22Rv1 (cell line): ENCODE results near the gene CARNS1.

Source experiments
- H3K27ac ChIP-seq: fragments of 450-650 bp; 2 replicates; pipeline ENCODE4 v1.5.1; 2017
- CTCF ChIP-seq: fragments of 450-650 bp; IDR thresholded peaks from 2 replicates; pipeline ENCODE4 v1.5.1; 2017; ENCODE audit warnings: mild to moderate bottlenecking
- ZFX ChIP-seq: fragments of 450-650 bp; IDR thresholded peaks from 2 replicates; pipeline ENCODE4 v1.6.1; 2017; ENCODE audit warnings: antibody characterized with exemption, borderline replicate concordance

CARNS1 gene

GRCh38 chr11:67435727-67436458 is 20.4 kb downstream of the CARNS1 start:
- peak overlapping the region; percentile 89 for H3K27ac ChIP-seq
- no peak for TF ChIP-seq ZFX

- TF ChIP-seq CTCF (no peak), ZFX (no peak)
- H3K27ac ChIP-seq: peak overlapping the region; percentile 89
Observed at GRCh38 chr11:67436459-67437081, 21.1 kb downstream of the CARNS1 start.

GRCh38 chr11:67437082-67437808 is 21.8 kb downstream of the CARNS1 start, which contains the start of gene PTPRCAP:
TSS of gene PTPRCAP (minus strand) at chr11:67437682. CDS start at chr11:67437619, 63 bp downstream.
- no peak for TF ChIP-seq CTCF
- TF ChIP-seq ZFX: no peak
- H3K27ac ChIP-seq: peak within 1 kb of the TSS; percentile 89

- TF ChIP-seq CTCF: no peak
- TF ChIP-seq ZFX: no peak
- peak overlapping the region; percentile 89 for H3K27ac ChIP-seq
Observed at GRCh38 chr11:67437809-67438157, 22.3 kb downstream of the CARNS1 start.

- TF ChIP-seq ZFX: no peak
- TF ChIP-seq CTCF: no peak
- H3K27ac ChIP-seq: peak overlapping the region; percentile 89
Observed at GRCh38 chr11:67438158-67438902, 22.9 kb downstream of the CARNS1 start.

- TF ChIP-seq ZFX (no peak), CTCF (peak; percentile 39)
- H3K27ac ChIP-seq: peak overlapping the region; percentile 89
Observed at GRCh38 chr11:67439321-67440228, 24.1 kb downstream of the CARNS1 start.
